ENCODE measurements around the gene FANCL.

DNA sequence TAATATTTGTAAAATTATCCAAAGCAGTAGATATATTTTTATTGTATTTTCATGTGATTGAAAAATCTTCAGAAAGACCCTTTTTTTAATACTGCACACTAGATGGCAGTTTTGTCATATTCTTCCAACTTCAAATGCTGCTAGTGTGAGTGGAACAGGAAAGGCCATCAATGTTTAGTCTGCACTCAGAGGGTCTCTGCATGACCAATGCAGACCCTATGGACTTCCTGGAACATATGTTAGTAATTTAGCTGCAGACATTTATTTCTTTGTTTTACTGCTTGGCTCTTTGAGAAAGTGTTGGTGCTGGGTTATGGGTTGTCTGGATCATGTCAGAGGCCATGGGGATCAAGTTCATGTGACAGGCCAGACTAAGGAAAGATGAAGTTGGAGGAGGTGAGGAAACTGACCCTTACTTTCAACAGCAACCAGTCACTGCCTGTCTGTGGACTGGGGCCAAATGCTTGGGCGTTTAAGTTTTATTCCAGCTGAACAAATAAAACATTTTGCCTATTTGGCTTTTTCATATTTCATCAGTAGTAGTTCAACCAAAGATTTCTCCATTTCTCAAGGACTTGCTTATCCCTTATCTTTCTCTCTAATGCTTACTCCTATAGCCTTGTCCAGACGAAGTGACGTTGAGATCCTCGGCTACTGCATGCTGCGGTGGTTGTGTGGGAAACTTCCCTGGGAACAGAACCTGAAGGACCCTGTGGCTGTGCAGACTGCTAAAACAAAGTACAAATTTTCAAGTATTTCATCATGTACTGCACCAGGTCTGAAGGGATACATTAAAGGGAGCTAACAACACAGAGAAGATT, 109.7 kb downstream of the FANCL start:
- no peak for TF ChIP-seq POLR2A (IDR thresholded peaks at IDR 0.05)
- TF ChIP-seq, protein P1, sequence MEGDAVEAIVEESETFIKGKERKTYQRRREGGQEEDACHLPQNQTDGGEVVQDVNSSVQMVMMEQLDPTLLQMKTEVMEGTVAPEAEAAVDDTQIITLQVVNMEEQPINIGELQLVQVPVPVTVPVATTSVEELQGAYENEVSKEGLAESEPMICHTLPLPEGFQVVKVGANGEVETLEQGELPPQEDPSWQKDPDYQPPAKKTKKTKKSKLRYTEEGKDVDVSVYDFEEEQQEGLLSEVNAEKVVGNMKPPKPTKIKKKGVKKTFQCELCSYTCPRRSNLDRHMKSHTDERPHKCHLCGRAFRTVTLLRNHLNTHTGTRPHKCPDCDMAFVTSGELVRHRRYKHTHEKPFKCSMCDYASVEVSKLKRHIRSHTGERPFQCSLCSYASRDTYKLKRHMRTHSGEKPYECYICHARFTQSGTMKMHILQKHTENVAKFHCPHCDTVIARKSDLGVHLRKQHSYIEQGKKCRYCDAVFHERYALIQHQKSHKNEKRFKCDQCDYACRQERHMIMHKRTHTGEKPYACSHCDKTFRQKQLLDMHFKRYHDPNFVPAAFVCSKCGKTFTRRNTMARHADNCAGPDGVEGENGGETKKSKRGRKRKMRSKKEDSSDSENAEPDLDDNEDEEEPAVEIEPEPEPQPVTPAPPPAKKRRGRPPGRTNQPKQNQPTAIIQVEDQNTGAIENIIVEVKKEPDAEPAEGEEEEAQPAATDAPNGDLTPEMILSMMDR (IDR thresholded peaks at IDR 0.05): no peak
- TF ChIP-seq POLR2AphosphoS5 (IDR thresholded peaks at IDR 0.05): no peak
